Transverse colon (tissue), 4 donors: ENCODE results near the gene PSMB9. TPM values are rescaled to one million over a fixed set of nuclear protein-coding genes. Genes with fewer than 3 reads are reported as not detected.

Source experiments
- DNase-seq: peaks from one replicate; pipeline ENCODE4 v3.0.0-alpha.2; 2019
- H3K27ac ChIP-seq, 4 donors: fragments of 200-600 bp; sonication (generic); 2 replicates each; pipeline ENCODE4 v1.5.1; 2016 to 2018; ENCODE audit warnings: inconsistent platforms in 4 of 4
- H3K27me3 ChIP-seq: fragments of 200-600 bp; sonication (generic); 2 replicates; pipeline ENCODE4 v1.5.1; 2017; ENCODE audit warnings: inconsistent platforms
- H3K36me3 ChIP-seq, 4 donors: fragments of 200-600 bp; sonication (generic); 2 replicates each; pipeline ENCODE4 v1.5.1; 2017 to 2019; ENCODE audit warnings: inconsistent platforms in 4 of 4
- H3K4me1 ChIP-seq, 4 donors: fragments of 200-600 bp; sonication (generic); 2 replicates each; pipeline ENCODE4 v1.5.1; 2017 to 2020; ENCODE audit warnings: inconsistent platforms in 4 of 4
- H3K4me3 ChIP-seq, 4 donors: fragments of 200-600 bp; sonication (generic); 1 replicate in 1 of 4; 2 replicates in 3 of 4; pipeline versions ENCODE4 v1.5.1 to v1.6.1; 2017 to 2019; ENCODE audit warnings: inconsistent platforms in 4 of 4
- H3K9me3 ChIP-seq, 2 donors: fragments of 200-600 bp; sonication (generic); 2 replicates each; pipeline ENCODE4 v1.5.1; 2017 to 2019; ENCODE audit warnings: inconsistent platforms in 2 of 2
- EP300 ChIP-seq: sonication (generic); formaldehyde crosslinking; IDR thresholded peaks from one replicate; pipeline ENCODE4 v1.6.1; 2017; ENCODE audit warnings: antibody characterized with exemption, low read depth
- POLR2A ChIP-seq: fragments of 450-650 bp; IDR thresholded peaks from one replicate; pipeline ENCODE4 v1.6.1; 2016; ENCODE audit warnings: antibody characterized with exemption, mild to moderate bottlenecking, moderate library complexity
- POLR2AphosphoS5 ChIP-seq, 3 donors: sonication (generic); formaldehyde crosslinking; IDR thresholded peaks; one replicate each; pipeline ENCODE4 v1.6.1; 2016; ENCODE audit warnings: antibody characterized with exemption in 3 of 3
- WGBS, 2 donors: methylation state at CpG; one replicate each; pipeline ENCODE4 v1.1.5; 2018; ENCODE audit warnings: low coverage in 1 of 2; 5-methylcytosine and 5-hydroxymethylcytosine counted together
- in situ Hi-C, 4 donors: fragments of 200-750 bp; cut with MboI; loops; one replicate each; pipeline versions ENCODE4 v1.15.0 to v1.15.1; 2017; ENCODE audit warnings: low sequenced_read_pairs in 3 of 4, low pct_ligation_motif_present in 1 of 4, low pct_unique_long_range_greater_than_20kb in 1 of 4
- intact Hi-C: fragments of 100-400 bp; cut with DNase I; formaldehyde crosslinking; loops from one replicate; pipeline ENCODE4 v1.15.1; 2023; ENCODE audit warnings: low total_unique reads
- total RNA-seq, 4 donors: library from RNA; depleted of rRNA; stranded (reverse); fragments of >200 nt; gene quantifications; one replicate each; pipeline ENCODE4 v1.1.0, GENCODE V29; 2016
- TF ChIP-seq, protein P1 (sequence below), 5 experiments: fragments of 200-600 bp in 3 of 5; fragments of 450-650 bp in 2 of 5; sonication (generic) in 3 of 5; IDR thresholded peaks; 1 replicate in 2 of 5; 2 replicates in 3 of 5; pipeline ENCODE4 v1.5.1; 2016 to 2017; ENCODE audit warnings: antibody characterized with exemption in 5 of 5, inconsistent platforms in 3 of 5, mild to moderate bottlenecking in 2 of 5, moderate library complexity in 1 of 5

The PSMB9 gene
- total RNA-seq, 4 donors from 2014 or later = 14.6 to 44.1 (median 32.9) TPM

DNA sequence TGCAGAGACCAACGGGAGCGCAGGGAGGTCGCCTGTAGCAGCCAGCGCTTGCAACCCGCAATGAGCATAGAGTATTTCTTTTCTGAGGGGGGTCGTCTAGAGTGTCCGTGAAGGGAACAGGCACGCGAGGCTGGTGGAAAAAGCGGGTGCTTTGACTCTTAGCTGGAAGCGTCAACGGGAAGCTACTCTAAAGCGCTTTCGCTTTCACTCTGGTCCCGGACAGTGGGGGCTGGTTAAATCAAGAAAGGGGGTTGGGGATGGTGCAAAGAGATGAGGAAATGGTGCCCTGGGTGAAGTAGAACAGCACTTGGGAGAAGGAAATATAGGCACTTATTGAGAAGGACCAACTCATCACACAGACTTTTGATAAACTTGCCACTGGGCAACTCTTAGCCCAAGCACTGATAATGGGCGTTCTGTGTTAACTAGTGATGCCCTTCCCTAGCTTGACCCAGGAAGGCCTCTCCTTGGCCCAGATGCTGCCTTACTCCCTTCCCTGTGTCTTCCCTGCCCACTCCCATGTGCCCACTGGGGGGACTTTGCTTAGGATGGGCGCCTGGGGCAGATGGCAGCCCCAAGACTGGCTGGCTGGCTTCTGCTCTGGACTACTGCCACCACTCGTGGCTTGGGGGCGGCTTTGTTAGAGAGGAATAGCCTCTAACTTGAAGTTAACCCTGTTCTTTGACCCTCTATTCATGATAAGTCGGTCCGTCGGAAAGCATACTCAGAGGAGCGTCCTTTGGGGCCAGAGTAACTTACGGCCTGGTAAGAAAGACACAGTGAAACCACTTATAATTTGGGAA, 585 bp downstream of the PSMB9 start:
- intact Hi-C loops = no loop called here

GRCh38 chr6:32855467-32856174, 1.6 kb downstream of the PSMB9 start:
- TF ChIP-seq POLR2A = no peak
- peak overlapping the region; percentile 98 to 99 (median 99) for H3K27ac ChIP-seq
- intact Hi-C loops (no loop called here), in situ Hi-C loops (no loop called here)
- 67 to 91% methylated on average over 5 to 8 of the region's 8 CpGs for WGBS, 2 donors
- peaks cover 0 to 26% (median 0%) of the 10 kb centered on the region in 4 donors for H3K36me3 ChIP-seq
- no peak for DNase-seq
- no peaks in the 10 kb centered on the region for H3K27me3 ChIP-seq
- no peaks in the 10 kb centered on the region for H3K9me3 ChIP-seq
- peaks cover 9 to 35% (median 18%) of the 10 kb centered on the region in 4 donors for H3K4me1 ChIP-seq
- H3K4me3 ChIP-seq = peak overlapping the region in 1 of 4 donors; percentile 91

More for the DNA sequence above, 585 bp downstream of the PSMB9 start:
- H3K4me1 ChIP-seq = peaks cover 9 to 40% (median 18%) of the 10 kb centered on the region in 4 donors
- TF ChIP-seq POLR2A (no peak), POLR2AphosphoS5 (IDR thresholded peaks at IDR 0.05) (no peak), EP300 (no peak)
- TF ChIP-seq, protein P1, sequence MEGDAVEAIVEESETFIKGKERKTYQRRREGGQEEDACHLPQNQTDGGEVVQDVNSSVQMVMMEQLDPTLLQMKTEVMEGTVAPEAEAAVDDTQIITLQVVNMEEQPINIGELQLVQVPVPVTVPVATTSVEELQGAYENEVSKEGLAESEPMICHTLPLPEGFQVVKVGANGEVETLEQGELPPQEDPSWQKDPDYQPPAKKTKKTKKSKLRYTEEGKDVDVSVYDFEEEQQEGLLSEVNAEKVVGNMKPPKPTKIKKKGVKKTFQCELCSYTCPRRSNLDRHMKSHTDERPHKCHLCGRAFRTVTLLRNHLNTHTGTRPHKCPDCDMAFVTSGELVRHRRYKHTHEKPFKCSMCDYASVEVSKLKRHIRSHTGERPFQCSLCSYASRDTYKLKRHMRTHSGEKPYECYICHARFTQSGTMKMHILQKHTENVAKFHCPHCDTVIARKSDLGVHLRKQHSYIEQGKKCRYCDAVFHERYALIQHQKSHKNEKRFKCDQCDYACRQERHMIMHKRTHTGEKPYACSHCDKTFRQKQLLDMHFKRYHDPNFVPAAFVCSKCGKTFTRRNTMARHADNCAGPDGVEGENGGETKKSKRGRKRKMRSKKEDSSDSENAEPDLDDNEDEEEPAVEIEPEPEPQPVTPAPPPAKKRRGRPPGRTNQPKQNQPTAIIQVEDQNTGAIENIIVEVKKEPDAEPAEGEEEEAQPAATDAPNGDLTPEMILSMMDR (IDR thresholded peaks at IDR 0.05) = no peak
- in situ Hi-C loops = no loop called here
- peak; percentile 66 for DNase-seq
- peak overlapping the region; percentile 72 to 91 (median 82) for H3K4me3 ChIP-seq
- no peaks in the 10 kb centered on the region for H3K9me3 ChIP-seq
- no peaks in the 10 kb centered on the region for H3K27me3 ChIP-seq
- peaks cover 0 to 34% (median 4%) of the 10 kb centered on the region in 4 donors for H3K36me3 ChIP-seq
- 0 to 11% methylated on average over 14 to 23 of the region's 24 CpGs for WGBS, 2 donors
- peak overlapping the region; percentile 98 to 99 (median 99) for H3K27ac ChIP-seq

DNA sequence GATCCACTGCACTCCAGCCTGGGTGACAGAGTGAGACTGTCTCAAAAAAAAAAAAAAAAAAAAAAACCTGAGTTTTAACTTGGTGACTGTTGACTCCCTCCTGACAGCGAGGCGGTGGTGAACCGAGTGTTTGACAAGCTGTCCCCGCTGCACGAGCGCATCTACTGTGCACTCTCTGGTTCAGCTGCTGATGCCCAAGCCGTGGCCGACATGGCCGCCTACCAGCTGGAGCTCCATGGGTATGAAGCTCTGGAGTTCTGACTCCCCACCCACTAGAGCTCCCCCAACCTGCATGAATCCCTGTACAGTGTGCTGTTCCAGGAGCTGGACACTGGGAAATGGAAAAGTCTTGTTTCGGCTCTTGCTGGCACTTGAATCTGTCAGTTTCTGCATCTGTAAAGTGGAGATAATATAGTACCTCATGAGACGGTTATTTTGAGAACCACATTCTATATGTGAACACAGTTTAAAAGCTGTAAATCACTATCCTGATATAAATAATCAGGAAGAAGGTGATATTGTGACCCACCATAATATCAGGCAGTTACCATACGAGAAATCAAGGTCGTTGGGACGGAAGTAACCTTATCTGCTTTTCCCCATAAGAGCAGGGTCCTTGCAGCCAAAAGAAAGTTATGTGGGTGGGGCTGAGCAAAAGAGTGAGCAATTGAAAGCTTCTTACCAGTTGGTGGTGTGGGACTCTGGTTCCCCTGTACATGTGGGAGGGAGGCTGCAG, 3.3 kb downstream of the PSMB9 start:
- WGBS, 2 donors = 87 to 100% methylated on average over 3 to 14 of the region's 14 CpGs
- Histone ChIP-seq H3K4me3 (no peak overlapping the region), H3K36me3 (peaks cover 0 to 17% (median 0%) of the 10 kb centered on the region in 4 donors), H3K27me3 (no peaks in the 10 kb centered on the region), H3K4me1 (peaks cover 0 to 20% (median 10%) of the 10 kb centered on the region in 4 donors), H3K9me3 (no peaks in the 10 kb centered on the region), H3K27ac (no peak overlapping the region)
- intact Hi-C loops = no loop called here
- no peak for DNase-seq
- in situ Hi-C loops = no loop called here
- TF ChIP-seq POLR2A (no peak), EP300 (no peak), POLR2AphosphoS5 (IDR thresholded peaks at IDR 0.05) (no peak)
- TF ChIP-seq, protein P1 (IDR thresholded peaks at IDR 0.05) = no peak

DNA sequence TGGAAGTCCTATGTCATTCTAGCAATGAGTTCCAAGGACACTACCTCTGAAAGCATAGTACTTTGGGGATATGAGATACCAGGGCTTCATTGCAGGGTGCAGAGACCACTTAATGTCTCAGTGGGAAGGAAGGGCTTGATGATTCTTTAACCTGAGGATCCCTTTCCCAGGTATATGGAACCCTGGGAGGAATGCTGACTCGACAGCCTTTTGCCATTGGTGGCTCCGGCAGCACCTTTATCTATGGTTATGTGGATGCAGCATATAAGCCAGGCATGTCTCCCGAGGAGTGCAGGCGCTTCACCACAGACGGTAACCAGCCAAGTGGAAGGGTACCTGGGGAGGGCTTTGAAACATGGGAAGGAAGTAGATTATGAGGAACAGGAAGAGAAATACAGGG, 4.2 kb downstream of the PSMB9 start:
- intact Hi-C loops = no loop called here
- peaks cover 0 to 18% (median 6%) of the 10 kb centered on the region in 4 donors for H3K4me1 ChIP-seq

More for the DNA sequence above, 4.2 kb downstream of the PSMB9 start:
- WGBS, 2 donors = 85% methylated on average over 5 of the region's 5 CpGs; no CpG with 5 or more reads in 1 of the 2 donors
- in situ Hi-C loops = no loop called here
- H3K9me3 ChIP-seq = no peaks in the 10 kb centered on the region
- H3K27me3 ChIP-seq = no peaks in the 10 kb centered on the region
- DNase-seq = no peak
- TF ChIP-seq, protein P1 (IDR thresholded peaks at IDR 0.05) = no peak
- TF ChIP-seq POLR2AphosphoS5 (IDR thresholded peaks at IDR 0.05) = no peak
- no peak for TF ChIP-seq EP300
- TF ChIP-seq POLR2A = no peak
- H3K27ac ChIP-seq = no peak overlapping the region
- H3K4me3 ChIP-seq = no peak overlapping the region
- peaks cover 0 to 17% (median 0%) of the 10 kb centered on the region in 4 donors for H3K36me3 ChIP-seq
